H1 (cell line): Measurements from ENCODE around the gene OTUD5. TPM values are rescaled to one million over a fixed set of nuclear protein-coding genes. Genes with fewer than 3 reads are reported as not detected.

Experiments used
- CTCF ChIA-PET: fragments of 300-600 bp; sonication (Branson Sonifier 250); formaldehyde crosslinking; loops from one replicate; lab custom pipeline; 2021; ENCODE audit not compliant: partially characterized antibody; lab: Charles Lee
- POLR2A ChIA-PET: fragments of 300-600 bp; sonication (Branson Sonifier 250); formaldehyde crosslinking; loops from one replicate; lab custom pipeline; 2021; ENCODE audit warnings: inconsistent platforms; ENCODE audit not compliant: partially characterized antibody; lab: Charles Lee
- DNase-seq, 2 experiments: peaks; one replicate each; pipeline versions ENCODE4 v3.0.0 to v3.0.0-alpha.2; 2010 to 2022; ENCODE audit warnings: low spot score in 2 of 2, low read depth in 1 of 2, mixed read lengths in 1 of 2
- FAIRE-seq: peaks from 2 replicates; lab custom pipeline; 2011; peaks lifted over from hg19 to GRCh38; lab: Jason Lieb, UNC
- H2AFZ ChIP-seq: 2 replicates; pipeline ENCODE4 v1.8.1; 2012; ENCODE audit warnings: low read length, inconsistent platforms
- H2AK5ac ChIP-seq: 2 replicates; pipeline ENCODE4 v1.6.1; 2013; ENCODE audit warnings: low read depth, low read length
- H2BK120ac ChIP-seq: replicated peaks from 2 replicates; pipeline ENCODE3; 2013; ENCODE audit warnings: low read depth, low read length, inconsistent platforms
- H2BK12ac ChIP-seq: 2 replicates; pipeline ENCODE4 v1.6.1; 2013; ENCODE audit warnings: low read depth, low read length
- H2BK15ac ChIP-seq: 2 replicates; pipeline ENCODE4 v1.6.1; 2013; ENCODE audit warnings: low read length
- H2BK20ac ChIP-seq: 2 replicates; pipeline ENCODE4 v1.6.1; 2013; ENCODE audit warnings: low read length
- H2BK5ac ChIP-seq: 2 replicates; pipeline ENCODE4 v1.6.1; 2013; ENCODE audit warnings: low read depth, low read length
- H3K14ac ChIP-seq: 2 replicates; pipeline ENCODE4 v1.6.1; 2013; ENCODE audit warnings: inconsistent platforms; ENCODE audit not compliant: insufficient read length
- H3K18ac ChIP-seq: 2 replicates; pipeline ENCODE4 v1.6.1; 2013; ENCODE audit warnings: low read length; ENCODE audit errors: extremely low read depth
- H3K23ac ChIP-seq: 2 replicates; pipeline ENCODE4 v1.6.1; 2013; ENCODE audit warnings: inconsistent platforms; ENCODE audit not compliant: insufficient read length
- H3K23me2 ChIP-seq: 2 replicates; pipeline ENCODE4 v1.6.1; 2013; ENCODE audit warnings: low read depth, low read length
- H3K27ac ChIP-seq: 2 replicates; pipeline ENCODE4 v1.6.1; 2011; ENCODE audit warnings: low read depth, low read length, inconsistent platforms
- H3K27me3 ChIP-seq, 4 experiments: replicated peaks in 1 of 4; 1 replicate in 1 of 4; 2 replicates in 3 of 4; pipeline versions ENCODE4 v1.6.1 to v1.8.1; 2011 to 2013; ENCODE audit warnings: low read length in 3 of 4, mild to moderate bottlenecking in 3 of 4, inconsistent platforms in 2 of 4, mixed read lengths in 2 of 4, moderate library complexity in 1 of 4; ENCODE audit not compliant: control insufficient read depth in 3 of 4, insufficient read depth in 3 of 4; ENCODE audit errors: extremely low read depth in 1 of 4
- H3K36me3 ChIP-seq, 4 experiments: 2 replicates each; pipeline versions ENCODE4 v1.6.1 to v1.8.1; 2011 to 2013; ENCODE audit warnings: mild to moderate bottlenecking in 4 of 4, low read length in 3 of 4, moderate library complexity in 2 of 4, control low read depth in 1 of 4, inconsistent platforms in 1 of 4; ENCODE audit not compliant: insufficient read depth in 4 of 4, control insufficient read depth in 2 of 4
- H3K4ac ChIP-seq: replicated peaks from 2 replicates; pipeline ENCODE3; 2013; ENCODE audit warnings: low read length, low read depth, mixed read lengths, inconsistent platforms; ENCODE audit not compliant: insufficient read length
- H3K4me1 ChIP-seq, 4 experiments: replicated peaks in 1 of 4; 1 replicate in 1 of 4; 2 replicates in 3 of 4; pipeline versions ENCODE4 v1.6.1 to v1.8.1; 2011 to 2013; ENCODE audit warnings: low read length in 3 of 4, inconsistent platforms in 2 of 4, mixed read lengths in 1 of 4; ENCODE audit not compliant: insufficient read depth in 4 of 4, control insufficient read depth in 3 of 4
- H3K4me2 ChIP-seq, 2 experiments: 2 replicates each; pipeline versions ENCODE4 v1.6.1 to v1.8.1; 2011 to 2013; ENCODE audit warnings: low read depth in 2 of 2, low read length in 2 of 2, control low read depth in 1 of 2, inconsistent platforms in 1 of 2, mild to moderate bottlenecking in 1 of 2; ENCODE audit not compliant: insufficient read depth in 1 of 2
- H3K4me3 ChIP-seq, 4 experiments: fragments of 200-600, 300-600 bp in 1 of 4; sonication (generic), shearing (Covaris generic), sonication (Bioruptor Twin) in 1 of 4; 2 replicates each; pipeline versions ENCODE4 v1.5.1 to v1.8.1; 2011 to 2016; ENCODE audit warnings: low read length in 4 of 4, low read depth in 3 of 4, control low read depth in 2 of 4, inconsistent platforms in 2 of 4, mild to moderate bottlenecking in 2 of 4, mixed read lengths in 1 of 4, moderate library complexity in 1 of 4; ENCODE audit not compliant: insufficient read depth in 2 of 4; ENCODE audit errors: extremely low read depth in 1 of 4
- H3K56ac ChIP-seq: replicated peaks from 2 replicates; pipeline ENCODE3; 2013; ENCODE audit warnings: low read depth, mild to moderate bottlenecking, mixed read lengths, low read length, inconsistent platforms; ENCODE audit not compliant: insufficient read length
- H3K79me1 ChIP-seq: 2 replicates; pipeline ENCODE4 v1.6.1; 2013; ENCODE audit warnings: low read depth, low read length, control low read depth
- H3K79me2 ChIP-seq, 2 experiments: 2 replicates each; pipeline versions ENCODE4 v1.6.1 to v1.8.1; 2012 to 2013; ENCODE audit warnings: low read length in 2 of 2, mild to moderate bottlenecking in 2 of 2, inconsistent platforms in 1 of 2; ENCODE audit not compliant: insufficient read depth in 2 of 2, control insufficient read depth in 1 of 2
- H3K9ac ChIP-seq, 4 experiments: replicated peaks in 1 of 4; 1 replicate in 1 of 4; 2 replicates in 3 of 4; pipeline versions ENCODE4 v1.6.1 to v1.8.1; 2011 to 2013; ENCODE audit warnings: low read depth in 3 of 4, low read length in 3 of 4, control low read depth in 2 of 4, mild to moderate bottlenecking in 2 of 4, moderate library complexity in 2 of 4, inconsistent platforms in 1 of 4; ENCODE audit errors: extremely low read depth in 1 of 4
- H3K9me3 ChIP-seq, 2 experiments: 2 replicates each; pipeline versions ENCODE4 v1.6.1 to v1.8.1; 2012 to 2013; ENCODE audit warnings: mild to moderate bottlenecking in 2 of 2, moderate library complexity in 2 of 2, control low read depth in 1 of 2, inconsistent platforms in 1 of 2, low read depth in 1 of 2, low read length in 1 of 2, mixed read lengths in 1 of 2; ENCODE audit not compliant: insufficient read depth in 2 of 2
- H4K20me1 ChIP-seq, 2 experiments: replicated peaks in 1 of 2; 2 replicates each; pipeline versions ENCODE3 to v1.8.1; 2011 to 2013; ENCODE audit warnings: inconsistent platforms in 2 of 2, low read length in 2 of 2, mild to moderate bottlenecking in 1 of 2; ENCODE audit not compliant: insufficient read depth in 2 of 2, control insufficient read depth in 1 of 2
- H4K5ac ChIP-seq: 2 replicates; pipeline ENCODE4 v1.6.1; 2013; ENCODE audit warnings: low read length, low read depth, mixed read lengths, inconsistent platforms; ENCODE audit not compliant: insufficient read length
- H4K8ac ChIP-seq: 2 replicates; pipeline ENCODE4 v1.8.0; 2013; ENCODE audit warnings: mild to moderate bottlenecking, moderate library complexity, low read length, inconsistent platforms; ENCODE audit not compliant: insufficient read depth; ENCODE audit errors: extremely low read depth
- H4K91ac ChIP-seq: replicated peaks from 2 replicates; pipeline ENCODE3; 2013; ENCODE audit warnings: low read length, mixed read lengths, inconsistent platforms; ENCODE audit not compliant: insufficient read length
- BACH1 ChIP-seq: IDR thresholded peaks from 2 replicates; pipeline ENCODE4 v1.6.1; 2012; ENCODE audit warnings: low read length, improper control_type of control experiment
- CBX5 ChIP-seq: fragments of 300-800, 300-1000 bp; sonication (generic); IDR thresholded peaks from 2 replicates; pipeline ENCODE4 v1.7.1; 2016; ENCODE audit warnings: antibody characterized with exemption, low read length, low read depth
- GABPA ChIP-seq: IDR thresholded peaks from 2 replicates; pipeline ENCODE4 v1.6.1; 2011; ENCODE audit warnings: mild to moderate bottlenecking, low read length, moderate library complexity, borderline replicate concordance; ENCODE audit not compliant: insufficient read depth
- TAF1 ChIP-seq: IDR thresholded peaks from 2 replicates; pipeline ENCODE4 v1.6.1; 2011; ENCODE audit warnings: mild to moderate bottlenecking, low read depth, low read length
- WGBS, 2 experiments: shearing (Covaris generic) in 1 of 2; methylation state at CpG; one replicate each; pipeline versions ENCODE4 v1.1.6 to v1.1.7; 2013 to 2015; ENCODE audit warnings: low lambda C conversion rate in 2 of 2, mixed read lengths in 2 of 2, inconsistent platforms in 1 of 2, low coverage in 1 of 2, missing lambda C conversion rate in 1 of 2; ENCODE audit not compliant: insufficient replicate concordance in 2 of 2, insufficient coverage in 1 of 2, insufficient read length in 1 of 2; ENCODE audit errors: extremely low coverage in 1 of 2, missing lambda C conversion rate in 1 of 2; 5-methylcytosine and 5-hydroxymethylcytosine counted together
- polyA plus RNA-seq, 7 experiments: library from polyadenylated mRNA; depleted of rRNA in 3 of 7; stranded (reverse) in 5 of 7; unstranded in 2 of 7; fragments of >200 nt in 5 of 7; fragments of 200-250 nt in 2 of 7; gene quantifications; 1 replicate in 5 of 7; 2 replicates in 1 of 7; 4 replicates in 1 of 7; pipeline versions ENCODE4 v1.2.1 to v1.2.3, GENCODE V29; 2011 to 2013; ENCODE audit warnings: missing spikeins in 2 of 7, mixed read lengths in 2 of 7
- total RNA-seq: library from RNA; stranded (reverse); fragmentation: NEBNext Ultra II Directional; extraction: Animal tissue kit (Norgen Biotek cat#: 25700); gene quantifications from 2 replicates; pipeline ENCODE4 v1.2.1, GENCODE V29; 2021

The OTUD5 gene
- total and polyA plus RNA-seq, 2 of the 8 experiments (the other 6 are each of a cell fraction or from before 2014, with no cell fraction given): 46.3 to 53.5 TPM

- peaks cover 3 to 15% of the 10 kb centered on the region in 2 experiments; a peak in 3 of 4 replicates for H3K79me2 ChIP-seq
- H4K5ac ChIP-seq: no peak overlapping the region
- no peak overlapping the region for H3K18ac ChIP-seq
- H2BK15ac ChIP-seq: no peak overlapping the region
- H3K27ac ChIP-seq: no peak overlapping the region
- peaks cover 2 to 45% (median 21%) of the 10 kb centered on the region in 4 experiments; a peak in 7 of 8 replicates for H3K36me3 ChIP-seq
- H3K79me1 ChIP-seq: no peaks in the 10 kb centered on the region
- H3K56ac ChIP-seq: no peak overlapping the region
- FAIRE-seq (no peak), DNase-seq (no peak)
- H2AK5ac ChIP-seq: no peak overlapping the region
- no peak overlapping the region for H2BK12ac ChIP-seq
- no peak overlapping the region for H3K4me2 ChIP-seq
- H4K91ac ChIP-seq: no peak overlapping the region
- H3K9ac ChIP-seq: no peak overlapping the region
- no peak overlapping the region for H2BK5ac ChIP-seq
- no peak overlapping the region for H2BK120ac ChIP-seq
- H2AFZ ChIP-seq: no peak overlapping the region
- H2BK20ac ChIP-seq: no peak overlapping the region
- 91% methylated on average over 1 of the region's 1 CpG; no CpG with 5 or more reads in 1 of the 2 experiments for WGBS, 2 experiments
- H3K23ac ChIP-seq: no peak overlapping the region
- H3K23me2 ChIP-seq: no peaks in the 10 kb centered on the region
- H3K9me3 ChIP-seq: no peaks in the 10 kb centered on the region
- POLR2A ChIA-PET: interaction anchor here (1.1 kb wide), 1 partner anchor 20 kb away, joined by 3 read pairs; no protein-coding TSS in a partner anchor
- H4K20me1 ChIP-seq: peaks cover 0 to 5% of the 10 kb centered on the region in 2 experiments
- H3K4me1 ChIP-seq: peaks cover 0 to 3% (median 0%) of the 10 kb centered on the region in 4 experiments; a peak in 1 of 7 replicates
- no peak overlapping the region for H4K8ac ChIP-seq
- H3K4ac ChIP-seq: no peak overlapping the region
- no peak overlapping the region for H3K4me3 ChIP-seq
- TF ChIP-seq CBX5 (no peak), GABPA (no peak), TAF1 (no peak), BACH1 (no peak)
- CTCF ChIA-PET: interaction anchor here (1.1 kb wide), 1 partner anchor 24 kb away, joined by 4 read pairs; no protein-coding TSS in a partner anchor
- H3K14ac ChIP-seq: no peak overlapping the region
- no peaks in the 10 kb centered on the region for H3K27me3 ChIP-seq
Measured at GRCh38 chrX:48997865-48998264, 40.5 kb upstream of the OTUD5 start.
